GM21526 (cell line): ENCODE data around the gene CLDN10.
"Not testable (repeated sequence)": the region's sequence is repeated elsewhere in the genome, so short reads cannot be mapped to it uniquely, and the experiment has no call there.

ENCODE experiments used
- ATAC-seq: cut with Tn5 transposase; IDR thresholded peaks from one replicate; pipeline ENCODE4 v1.9.1; 2021; ENCODE audit warnings: moderate library complexity; ENCODE audit not compliant: unreplicated experiment, low FRiP score

CLDN10 gene

GRCh38 chr13:95552539-95553441 lies at the start of gene CLDN10:
CLDN10 (plus strand) TSS chr13:95552720; CDS start chr13:95552754, 34 bp downstream.
- no peak for ATAC-seq

DNA sequence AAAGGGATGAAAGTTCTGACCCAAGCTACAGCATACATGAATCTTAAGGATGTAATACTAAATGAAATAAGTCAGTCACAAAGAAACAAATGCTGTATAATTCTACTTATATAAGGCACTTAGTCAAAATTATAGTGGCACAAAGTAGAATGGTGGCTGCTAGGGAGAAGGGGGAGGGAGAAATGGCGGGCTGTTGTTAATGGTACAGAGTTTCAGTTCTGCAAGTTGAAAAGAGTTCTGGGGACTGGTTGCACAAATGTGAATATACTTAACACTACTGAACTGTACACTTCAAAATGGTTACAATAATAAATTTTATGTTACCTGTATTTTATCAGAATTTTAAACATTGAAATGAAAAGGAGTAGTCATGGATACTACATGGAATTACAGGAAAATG lies 48.9 kb upstream of the CLDN10 start:
- peak; percentile 69 for ATAC-seq

- no peak for ATAC-seq
Observed at GRCh38 chr13:95505265-95505664, 47.3 kb upstream of the CLDN10 start.

DNA sequence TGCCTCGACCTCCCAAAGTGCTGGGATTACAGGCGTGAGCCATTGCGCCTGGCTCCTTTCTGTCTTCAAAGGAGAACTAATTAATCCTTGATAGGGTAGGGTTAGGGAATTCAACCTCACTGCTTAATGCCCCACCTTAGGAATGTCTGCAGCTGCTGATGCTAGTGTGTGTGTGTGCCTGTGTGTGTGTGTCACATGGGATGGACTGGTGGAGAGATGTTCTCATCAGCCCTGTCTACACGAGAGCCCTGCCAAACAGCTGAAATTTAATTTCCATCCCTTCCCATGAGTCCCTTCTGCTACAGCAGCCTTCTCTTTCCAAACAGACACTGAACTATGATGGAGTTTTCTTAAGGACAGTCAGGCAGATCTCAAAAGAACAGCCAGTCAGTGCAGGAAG lies 46.5 kb upstream of the CLDN10 start:
- ATAC-seq: no peak

- ATAC-seq: no peak
Observed at GRCh38 chr13:95507991-95508390, 44.5 kb upstream of the CLDN10 start.

- no peak for ATAC-seq
Observed at GRCh38 chr13:95508996-95509395, 43.5 kb upstream of the CLDN10 start.

DNA sequence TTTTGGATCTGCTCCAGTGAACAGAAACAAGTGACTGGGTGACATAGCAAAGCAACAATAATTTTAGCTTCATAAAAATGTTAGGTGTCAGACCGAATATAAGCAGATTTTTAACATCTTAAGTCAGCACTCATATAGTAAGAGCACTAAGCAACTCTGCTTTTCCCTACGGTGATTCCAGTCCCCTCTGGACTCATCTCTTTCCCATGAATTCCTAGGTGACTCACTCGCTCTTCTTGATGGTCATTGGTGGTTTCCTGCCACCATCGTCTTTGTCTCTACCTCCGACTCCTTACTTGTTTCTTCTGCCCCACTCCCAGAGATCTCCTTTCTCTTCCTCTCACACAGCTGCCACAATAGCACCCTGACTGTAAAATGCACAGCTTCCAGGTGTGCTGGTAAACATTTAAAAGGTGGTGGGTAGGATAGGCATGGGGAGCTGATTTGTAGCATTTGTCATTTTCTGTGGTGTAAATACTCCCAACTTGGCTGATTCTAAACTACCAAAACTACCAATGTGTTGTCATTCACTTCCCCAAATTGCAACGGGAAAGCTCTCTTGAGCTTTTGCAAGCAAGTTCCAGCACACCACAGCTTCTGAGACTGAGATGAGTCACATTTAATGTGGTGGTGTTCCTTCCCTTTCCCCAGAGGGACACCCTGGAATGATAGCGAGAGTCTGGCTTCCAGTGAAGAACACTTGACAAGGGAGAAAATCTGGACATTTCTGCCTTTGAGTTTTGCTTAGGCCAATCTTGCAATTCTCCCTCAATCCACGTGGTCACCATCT lies 42.8 kb upstream of the CLDN10 start:
- ATAC-seq: no peak

- ATAC-seq: no peak
Observed at GRCh38 chr13:95510950-95511349, 41.6 kb upstream of the CLDN10 start.

DNA sequence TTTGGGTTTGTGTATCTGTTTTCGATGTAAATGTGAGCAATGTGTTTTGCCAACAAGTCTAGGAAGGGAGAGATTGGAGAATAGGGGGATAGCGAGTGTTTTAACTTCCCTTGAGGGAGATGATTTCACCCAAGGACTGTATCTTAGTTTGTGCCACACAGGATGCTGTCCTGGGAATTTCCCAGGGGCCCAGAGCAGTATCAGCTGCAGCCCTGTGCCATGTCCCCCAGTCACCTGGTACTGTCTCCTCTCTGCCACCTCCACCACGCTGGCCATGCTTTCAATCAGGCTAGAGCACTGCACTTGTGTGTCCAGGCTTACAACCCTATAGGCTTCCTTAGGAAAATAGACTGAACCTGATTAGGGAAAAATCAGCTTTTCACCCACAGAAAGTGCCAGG lies 40.1 kb upstream of the CLDN10 start:
- ATAC-seq: no peak

- ATAC-seq: no peak
Observed at GRCh38 chr13:95512957-95513356, 39.6 kb upstream of the CLDN10 start.

DNA sequence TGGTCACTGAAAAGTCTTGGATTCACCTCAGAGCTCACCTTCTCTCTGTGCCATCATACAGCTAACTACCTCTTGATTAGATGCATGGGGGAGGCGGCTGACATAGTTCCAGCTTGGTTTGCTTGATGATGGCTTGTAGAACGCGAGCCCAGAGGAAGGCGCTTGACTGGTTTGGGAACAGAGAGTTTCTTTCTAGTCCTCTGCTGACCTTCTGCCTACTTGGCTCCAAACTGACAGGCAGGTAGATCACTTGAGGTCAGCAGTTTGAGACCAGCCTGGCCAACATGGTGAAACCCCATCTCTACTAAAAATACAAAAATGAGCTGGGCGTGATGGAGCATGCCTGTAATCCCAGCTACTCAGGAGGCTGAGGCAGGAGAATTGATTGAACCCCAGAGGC lies 36.9 kb upstream of the CLDN10 start:
- ATAC-seq: not testable (repeated sequence)

GRCh38 chr13:95516021-95516420 lies 36.5 kb upstream of the CLDN10 start:
- no peak for ATAC-seq

DNA sequence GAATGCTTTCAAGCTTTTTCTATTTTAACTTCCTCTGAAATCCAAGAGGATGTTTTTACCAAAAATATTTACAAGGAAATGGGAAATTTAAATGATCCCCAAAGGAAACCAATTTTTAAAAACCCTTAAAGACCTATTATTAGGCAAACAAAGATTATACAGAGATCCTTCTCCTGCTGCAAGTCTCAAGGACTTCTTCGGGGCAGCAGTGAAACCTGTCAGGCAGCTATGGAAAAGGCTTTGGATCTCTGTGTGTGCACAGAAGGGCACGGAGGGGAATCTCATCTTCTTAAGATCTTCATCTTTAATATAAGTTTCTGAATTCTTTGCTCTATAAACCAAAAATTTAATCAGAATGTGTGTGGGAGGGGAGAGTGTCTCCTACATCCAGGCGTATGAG lies 36.0 kb upstream of the CLDN10 start:
- no peak for ATAC-seq

- ATAC-seq: no peak
Observed at GRCh38 chr13:95523598-95523997, 28.9 kb upstream of the CLDN10 start.

DNA sequence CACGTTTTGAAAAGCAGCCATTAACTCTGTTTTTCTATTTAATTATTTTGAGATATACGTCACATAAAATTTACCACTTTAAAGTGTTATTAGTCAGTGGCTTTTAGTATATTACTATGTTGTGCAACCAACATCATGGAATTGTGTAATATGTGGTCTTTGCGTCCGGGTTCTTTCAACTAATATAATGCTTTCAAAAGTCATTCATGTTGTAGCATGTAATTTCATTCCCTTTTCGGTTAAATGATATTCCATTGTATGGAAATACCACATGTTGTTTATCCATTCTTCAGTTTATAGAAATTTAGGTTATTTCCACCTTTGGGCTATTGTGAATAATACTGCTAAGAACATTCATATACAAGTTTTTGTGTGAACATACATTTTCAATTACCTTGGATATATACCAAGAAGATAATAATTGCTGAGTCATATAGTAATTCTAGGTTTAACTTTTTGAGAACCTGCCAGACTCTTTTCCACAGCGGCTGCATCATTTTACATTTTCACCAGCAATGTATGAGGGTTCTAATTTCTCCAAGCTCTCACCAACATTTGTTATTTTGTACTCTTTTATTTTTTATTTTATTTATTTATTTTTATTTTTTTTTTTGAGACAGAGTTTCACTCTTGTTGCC lies 28.1 kb upstream of the CLDN10 start:
- ATAC-seq: no peak

DNA sequence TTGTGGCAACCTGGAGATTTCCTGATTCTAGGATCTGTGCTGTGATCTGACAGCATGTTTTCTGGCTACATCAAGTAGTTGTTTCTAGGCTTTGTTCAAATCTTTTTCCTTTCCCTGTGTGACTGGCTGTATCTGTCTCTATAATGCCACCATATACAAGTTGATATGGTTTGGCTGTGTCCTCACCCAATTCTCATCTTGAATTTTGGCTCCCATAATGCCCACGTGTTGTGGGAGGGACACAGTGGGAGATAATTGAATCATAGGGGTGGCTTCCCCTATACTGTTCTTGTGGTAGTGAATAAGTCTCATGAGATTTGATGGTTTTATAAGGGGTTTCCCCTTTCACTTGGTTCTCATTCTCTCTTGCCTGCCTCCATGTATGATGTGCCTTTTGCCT lies 24.6 kb upstream of the CLDN10 start:
- no peak for ATAC-seq

DNA sequence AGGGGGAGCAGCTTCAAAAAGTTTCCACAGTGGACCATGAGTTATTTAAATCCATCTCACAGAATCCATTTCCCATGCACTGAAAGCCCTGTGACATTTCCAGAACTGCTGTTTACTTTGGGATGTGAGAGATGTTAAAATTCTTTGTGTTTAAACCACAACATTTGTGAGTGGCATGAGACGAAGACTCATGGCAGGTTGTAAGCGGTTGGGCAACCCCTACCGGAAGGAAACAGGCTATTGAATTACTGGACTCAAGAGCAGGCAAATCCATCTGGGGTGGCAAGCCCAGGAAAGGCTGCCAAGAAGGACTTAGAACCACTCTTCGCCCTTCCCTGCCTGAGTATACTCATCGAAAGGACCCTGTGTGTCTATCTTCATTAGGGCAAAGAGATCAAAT lies 22.3 kb upstream of the CLDN10 start:
- no peak for ATAC-seq

GRCh38 chr13:95533545-95534160 lies 18.9 kb upstream of the CLDN10 start:
- no peak for ATAC-seq

GRCh38 chr13:95535243-95535642 lies 17.3 kb upstream of the CLDN10 start:
- no peak for ATAC-seq

DNA sequence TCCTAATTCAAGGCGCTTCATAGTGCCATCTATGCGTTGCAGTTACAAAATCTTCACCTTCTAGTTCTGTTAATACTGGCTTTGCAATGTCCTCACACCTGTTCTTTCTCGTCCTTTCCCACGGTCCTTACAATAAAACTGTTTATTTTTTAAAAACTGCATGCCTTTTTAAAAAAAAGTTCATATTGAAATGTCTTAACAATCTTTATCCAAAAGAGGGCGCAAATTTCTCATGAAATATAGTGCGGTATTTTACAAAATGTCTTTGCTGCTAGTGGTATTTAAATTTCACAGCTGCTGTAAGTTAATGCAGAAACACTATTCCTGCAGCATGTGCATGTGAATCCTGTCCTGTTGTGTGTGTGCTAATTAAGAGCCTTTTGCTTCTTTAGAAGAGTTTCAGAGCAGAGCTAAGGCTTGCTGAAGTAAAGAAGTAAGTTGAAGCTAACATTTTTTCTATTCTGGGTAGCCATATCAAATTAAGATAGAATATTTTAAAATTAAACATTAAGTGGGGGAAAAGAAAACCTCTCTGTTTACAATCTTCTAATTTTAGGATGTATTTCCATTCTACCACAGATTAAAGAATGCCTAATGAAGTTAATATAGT lies 15.8 kb upstream of the CLDN10 start:
- no peak for ATAC-seq
